HG03175 (cell line): ENCODE data around the gene TMEM176A.

ENCODE experiments used
- ATAC-seq: cut with Tn5 transposase; IDR thresholded peaks from one replicate; pipeline ENCODE4 v1.9.1; 2021; ENCODE audit warnings: mild to moderate bottlenecking, moderate library complexity; ENCODE audit not compliant: unreplicated experiment

The TMEM176A gene

GRCh38 chr7:150846291-150847115 lies 45.9 kb downstream of the TMEM176A start:
- ATAC-seq = no peak

- ATAC-seq = no peak
These were observed 47.0 kb downstream of the TMEM176A start for GRCh38 chr7:150847536-150847935.

DNA sequence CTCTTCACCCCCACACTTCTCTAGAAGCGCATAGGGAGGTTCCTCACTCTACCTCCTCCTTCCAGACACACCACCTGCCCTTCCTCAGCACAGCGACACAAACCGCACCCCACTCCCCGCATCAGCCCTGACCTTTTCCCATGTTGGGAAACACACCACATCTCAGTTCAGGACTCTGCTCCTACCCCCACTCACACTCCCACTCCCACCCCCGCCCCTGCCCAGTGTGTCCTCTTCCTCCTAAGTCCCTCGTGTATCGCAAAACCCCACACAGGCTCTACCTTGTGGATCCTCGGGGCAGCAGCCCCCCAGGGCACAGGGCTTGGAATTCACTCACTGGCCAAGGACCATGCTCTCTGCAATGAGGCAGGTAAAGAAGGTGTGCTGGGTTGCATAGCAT lies 47.5 kb downstream of the TMEM176A start:
- no peak for ATAC-seq

DNA sequence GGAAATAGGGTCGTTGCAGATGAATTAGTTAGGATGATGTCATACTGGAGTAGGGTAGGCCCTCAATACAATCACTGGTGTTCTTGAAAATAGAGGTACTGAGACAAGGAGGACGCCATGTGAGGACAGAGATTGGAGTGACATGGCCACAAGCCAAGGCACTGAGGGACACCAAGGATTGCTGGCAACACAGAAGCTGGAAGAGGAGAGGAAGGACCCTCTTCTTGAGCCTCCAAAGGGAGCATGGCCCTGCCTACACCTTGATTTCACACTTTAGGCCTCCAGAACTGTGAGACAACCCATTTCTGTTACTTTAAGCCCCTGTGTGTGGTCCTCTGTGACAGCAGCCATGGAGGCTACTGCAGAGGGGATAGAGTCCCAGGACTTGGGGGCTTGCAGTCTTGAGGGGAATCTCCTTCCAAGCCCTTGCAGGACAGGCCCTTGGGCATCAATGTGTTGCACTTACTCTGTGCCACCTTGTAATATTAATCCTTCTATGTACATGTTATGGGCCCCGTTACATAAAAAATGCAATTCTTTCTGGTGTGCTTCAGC lies 48.1 kb downstream of the TMEM176A start:
- no peak for ATAC-seq

- no peak for ATAC-seq
These were observed 48.7 kb downstream of the TMEM176A start for GRCh38 chr7:150849204-150849775.

DNA sequence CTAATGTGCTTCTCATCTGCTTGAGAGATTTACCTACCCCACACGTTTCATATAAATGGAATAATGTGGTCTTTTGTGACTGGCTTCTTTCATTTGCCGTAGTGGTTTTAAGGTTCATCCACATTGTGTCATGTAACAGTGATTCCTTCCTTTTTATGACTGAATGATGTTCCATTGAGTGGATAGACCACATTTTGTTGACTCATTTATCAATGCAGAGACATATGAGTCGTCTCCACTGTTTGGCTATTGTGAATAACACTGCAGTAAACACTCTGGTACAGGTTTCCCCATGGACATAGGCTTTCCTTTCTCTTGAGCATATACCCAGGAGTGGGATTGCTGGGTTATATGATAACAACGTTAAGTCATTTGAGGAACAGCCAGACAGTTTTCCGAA lies 49.7 kb downstream of the TMEM176A start:
- no peak for ATAC-seq

- ATAC-seq = no peak
These were observed 51.2 kb downstream of the TMEM176A start for GRCh38 chr7:150851492-150852370.

- no peak for ATAC-seq
These were observed 51.9 kb downstream of the TMEM176A start, which contains the start of gene AOC1 for GRCh38 chr7:150852371-150852905. Gene AOC1 (plus strand): TSS chr7:150852517. CDS start chr7:150856471, 3,954 bp downstream.

- ATAC-seq = no peak
These were observed 53.8 kb downstream of the TMEM176A start for GRCh38 chr7:150854066-150855000.
